ENCODE data around the gene ZMYND15. TPM values are rescaled to one million over a fixed set of nuclear protein-coding genes. Genes with fewer than 3 reads are reported as not detected.
A peak's percentile ranks its signal among the peaks of the same experiment; 100 is the strongest.

Gene ZMYND15
- total and polyA plus RNA-seq, 2 of the 13 experiments (the other 11 are each of a cell fraction or from before 2014, with no cell fraction given), result 0.24 to 2.7 TPM

GRCh38 chr17:4759776-4760236 is 20.2 kb downstream of the ZMYND15 start (continued):
- TF ChIP-seq ZBTB43 (CRISPR knock-in tag; conservative IDR thresholded peaks at IDR 0.05) (peak; percentile 59; the same call in 1 of the 2 replicates), SNAI1 (CRISPR knock-in tag; IDR thresholded peaks at IDR 0.05; ENCODE audit: borderline replicate concordance) (no peak), ZNF138 (CRISPR knock-in tag; IDR thresholded peaks at IDR 0.05; ENCODE audit: low read depth) (no peak), ZFP91 (CRISPR knock-in tag; IDR thresholded peaks at IDR 0.05; ENCODE audit: borderline replicate concordance) (no peak; the same call in 1 of the 2 replicates), U2AF1 (optimal IDR thresholded peaks at IDR 0.05; ENCODE audit: low read depth, low read length) (no peak), JDP2 (CRISPR knock-in tag; IDR thresholded peaks at IDR 0.05; ENCODE audit: borderline replicate concordance) (no peak), ZNF414 (CRISPR knock-in tag; IDR thresholded peaks at IDR 0.05) (0 out of 2 replicates have a peak, but pooled peaks have one; percentile 58), BHLHE40 (IDR thresholded peaks at IDR 0.05; ENCODE audit: low read length) (peak; percentile 93), SATB2 (CRISPR knock-in tag; IDR thresholded peaks at IDR 0.05) (no peak), PLSCR1 (CRISPR knock-in tag; IDR thresholded peaks at IDR 0.05; ENCODE audit: borderline replicate concordance) (no peak), JUN (CRISPR knock-in tag; IDR thresholded peaks at IDR 0.05) (peak; percentile 96), RFX3 (CRISPR knock-in tag; IDR thresholded peaks at IDR 0.05) (no peak), ZC3H4 (CRISPR knock-in tag; IDR thresholded peaks at IDR 0.05; ENCODE audit: borderline replicate concordance) (no peak), ZNF597 (CRISPR knock-in tag; IDR thresholded peaks at IDR 0.05) (no peak), RNF219 (CRISPR knock-in tag; IDR thresholded peaks at IDR 0.05) (no peak; the same call in 1 of the 2 replicates), AFF4 (CRISPR knock-in tag; IDR thresholded peaks at IDR 0.05) (no peak), ZNF12 (CRISPR knock-in tag; IDR thresholded peaks at IDR 0.05) (peak; percentile 63; the same call in 1 of the 2 replicates), JUND (CRISPR knock-in tag; IDR thresholded peaks at IDR 0.05) (peak; percentile 88)
